HepG2 (cell line): Measurements from ENCODE around the gene CLPTM1L.

Source experiments
- BHLHE40 ChIP-seq: IDR thresholded peaks from 2 replicates; pipeline ENCODE4 v1.6.1; 2011; ENCODE audit warnings: low read length, improper control_type of control experiment
- KLF12 ChIP-seq: sonication (generic); formaldehyde crosslinking; IDR thresholded peaks from 2 replicates; pipeline ENCODE4 v1.4.0; 2020; ENCODE audit warnings: missing genetic modification reagents, borderline replicate concordance
- NR2F6 ChIP-seq, 2 experiments: IDR thresholded peaks; 2 replicates each; pipeline ENCODE4 v1.6.1; 2016; ENCODE audit warnings: antibody characterized with exemption in 1 of 2, mild to moderate bottlenecking in 1 of 2
- RAD21 ChIP-seq: fragments of 450-650 bp; formaldehyde crosslinking; IDR thresholded peaks from 2 replicates; pipeline ENCODE4 v1.5.0; 2020; ENCODE audit warnings: mild to moderate bottlenecking
- RFXANK ChIP-seq: IDR thresholded peaks from 2 replicates; pipeline ENCODE4 v1.6.1; 2016
- RXRB ChIP-seq: IDR thresholded peaks from 2 replicates; pipeline ENCODE4 v1.6.1; 2016; ENCODE audit warnings: borderline replicate concordance, missing genetic modification reagents, missing compliant biosample characterization
- SMAD3 ChIP-seq: sonication (generic); formaldehyde crosslinking; IDR thresholded peaks from 2 replicates; pipeline ENCODE4 v1.4.0; 2020; ENCODE audit warnings: missing genetic modification reagents
- SP2 ChIP-seq: sonication (generic); formaldehyde crosslinking; IDR thresholded peaks from 2 replicates; pipeline ENCODE4 v1.5.1; 2020; ENCODE audit warnings: mild to moderate bottlenecking, missing genetic modification reagents
- TCF7L2 ChIP-seq: IDR thresholded peaks from 2 replicates; pipeline ENCODE4 v1.6.1; 2011; ENCODE audit warnings: mild to moderate bottlenecking, low read depth, low read length, moderate library complexity
- ZFP36 ChIP-seq: fragments of 150-350 bp; IDR thresholded peaks from 2 replicates; pipeline ENCODE4 v1.6.1; 2018; ENCODE audit warnings: borderline replicate concordance, low read length, low read depth; ENCODE audit not compliant: partially characterized antibody
- ZNF121 ChIP-seq: sonication (generic); formaldehyde crosslinking; IDR thresholded peaks from 2 replicates; pipeline ENCODE4 v1.5.0; 2020; ENCODE audit warnings: mild to moderate bottlenecking, missing genetic modification reagents
- TF ChIP-seq, protein P1 (sequence below): sonication (generic); formaldehyde crosslinking; IDR thresholded peaks from 2 replicates; pipeline ENCODE4 v1.4.0; 2020; ENCODE audit warnings: missing genetic modification reagents
- TF ChIP-seq, protein P2 (sequence below): sonication (generic); formaldehyde crosslinking; IDR thresholded peaks from 2 replicates; pipeline ENCODE4 v1.5.1; 2020; ENCODE audit warnings: mild to moderate bottlenecking, missing genetic modification reagents

DNA sequence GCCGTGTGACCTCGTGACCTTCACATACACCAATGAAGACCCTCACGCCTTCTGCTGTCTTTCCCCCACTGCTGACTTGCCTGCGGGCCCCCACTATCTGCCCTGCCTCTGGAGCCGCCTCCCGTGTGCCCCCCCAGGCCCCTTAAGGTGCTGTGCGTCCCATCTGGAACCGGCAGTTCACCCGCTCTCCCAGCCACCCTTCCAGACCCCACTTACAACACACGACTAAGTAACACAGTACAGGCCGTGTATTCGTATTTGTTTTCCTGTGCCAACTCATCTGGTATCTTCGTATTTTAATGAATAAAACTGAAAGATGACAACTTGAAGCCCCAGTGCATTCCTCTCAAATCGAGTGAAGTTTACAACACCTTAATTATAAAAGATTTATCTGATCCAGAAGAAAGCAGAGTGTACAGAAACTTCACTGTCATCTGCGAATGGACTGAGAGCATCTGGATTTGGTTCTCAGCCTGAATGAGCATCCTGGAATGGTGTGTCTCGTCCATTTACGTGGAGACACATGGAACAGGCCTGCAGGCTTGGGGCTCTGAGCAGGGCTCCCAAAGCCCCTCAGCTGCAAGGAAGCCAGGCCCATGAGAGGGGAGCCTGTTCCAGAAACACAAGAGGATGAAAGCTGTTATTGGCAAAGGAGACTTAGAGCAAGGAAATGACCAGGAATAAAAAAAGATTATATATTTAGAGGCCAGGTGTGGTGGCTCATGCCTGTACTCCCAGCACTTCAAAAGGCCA is 28.1 kb downstream of the CLPTM1L start:
- TF ChIP-seq, protein P1, sequence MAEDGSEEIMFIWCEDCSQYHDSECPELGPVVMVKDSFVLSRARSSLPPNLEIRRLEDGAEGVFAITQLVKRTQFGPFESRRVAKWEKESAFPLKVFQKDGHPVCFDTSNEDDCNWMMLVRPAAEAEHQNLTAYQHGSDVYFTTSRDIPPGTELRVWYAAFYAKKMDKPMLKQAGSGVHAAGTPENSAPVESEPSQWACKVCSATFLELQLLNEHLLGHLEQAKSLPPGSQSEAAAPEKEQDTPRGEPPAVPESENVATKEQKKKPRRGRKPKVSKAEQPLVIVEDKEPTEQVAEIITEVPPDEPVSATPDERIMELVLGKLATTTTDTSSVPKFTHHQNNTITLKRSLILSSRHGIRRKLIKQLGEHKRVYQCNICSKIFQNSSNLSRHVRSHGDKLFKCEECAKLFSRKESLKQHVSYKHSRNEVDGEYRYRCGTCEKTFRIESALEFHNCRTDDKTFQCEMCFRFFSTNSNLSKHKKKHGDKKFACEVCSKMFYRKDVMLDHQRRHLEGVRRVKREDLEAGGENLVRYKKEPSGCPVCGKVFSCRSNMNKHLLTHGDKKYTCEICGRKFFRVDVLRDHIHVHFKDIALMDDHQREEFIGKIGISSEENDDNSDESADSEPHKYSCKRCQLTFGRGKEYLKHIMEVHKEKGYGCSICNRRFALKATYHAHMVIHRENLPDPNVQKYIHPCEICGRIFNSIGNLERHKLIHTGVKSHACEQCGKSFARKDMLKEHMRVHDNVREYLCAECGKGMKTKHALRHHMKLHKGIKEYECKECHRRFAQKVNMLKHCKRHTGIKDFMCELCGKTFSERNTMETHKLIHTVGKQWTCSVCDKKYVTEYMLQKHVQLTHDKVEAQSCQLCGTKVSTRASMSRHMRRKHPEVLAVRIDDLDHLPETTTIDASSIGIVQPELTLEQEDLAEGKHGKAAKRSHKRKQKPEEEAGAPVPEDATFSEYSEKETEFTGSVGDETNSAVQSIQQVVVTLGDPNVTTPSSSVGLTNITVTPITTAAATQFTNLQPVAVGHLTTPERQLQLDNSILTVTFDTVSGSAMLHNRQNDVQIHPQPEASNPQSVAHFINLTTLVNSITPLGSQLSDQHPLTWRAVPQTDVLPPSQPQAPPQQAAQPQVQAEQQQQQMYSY (CRISPR knock-in tag) = no peak
- no peak for TF ChIP-seq BHLHE40
- no peak for TF ChIP-seq KLF12 (CRISPR knock-in tag)
- TF ChIP-seq, protein P2, sequence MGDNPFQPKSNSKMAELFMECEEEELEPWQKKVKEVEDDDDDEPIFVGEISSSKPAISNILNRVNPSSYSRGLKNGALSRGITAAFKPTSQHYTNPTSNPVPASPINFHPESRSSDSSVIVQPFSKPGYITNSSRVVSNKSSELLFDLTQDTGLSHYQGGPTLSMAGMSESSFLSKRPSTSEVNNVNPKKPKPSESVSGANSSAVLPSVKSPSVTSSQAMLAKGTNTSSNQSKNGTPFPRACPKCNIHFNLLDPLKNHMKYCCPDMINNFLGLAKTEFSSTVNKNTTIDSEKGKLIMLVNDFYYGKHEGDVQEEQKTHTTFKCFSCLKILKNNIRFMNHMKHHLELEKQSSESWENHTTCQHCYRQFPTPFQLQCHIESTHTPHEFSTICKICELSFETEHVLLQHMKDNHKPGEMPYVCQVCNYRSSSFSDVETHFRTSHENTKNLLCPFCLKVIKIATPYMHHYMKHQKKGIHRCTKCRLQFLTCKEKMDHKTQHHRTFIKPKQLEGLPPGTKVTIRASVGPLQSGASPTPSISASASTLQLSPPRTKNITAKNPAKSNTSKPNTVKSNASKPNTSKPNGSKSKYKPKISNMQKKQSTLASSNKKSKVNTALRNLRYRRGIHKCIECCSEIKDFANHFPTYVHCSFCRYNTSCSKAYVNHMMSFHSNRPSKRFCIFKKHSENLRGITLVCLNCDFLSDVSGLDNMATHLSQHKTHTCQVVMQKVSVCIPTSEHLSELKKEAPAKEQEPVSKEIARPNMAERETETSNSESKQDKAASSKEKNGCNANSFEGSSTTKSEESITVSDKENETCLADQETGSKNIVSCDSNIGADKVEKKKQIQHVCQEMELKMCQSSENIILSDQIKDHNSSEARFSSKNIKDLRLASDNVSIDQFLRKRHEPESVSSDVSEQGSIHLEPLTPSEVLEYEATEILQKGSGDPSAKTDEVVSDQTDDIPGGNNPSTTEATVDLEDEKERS = no peak
- TF ChIP-seq SP2 (CRISPR knock-in tag) = no peak
- TF ChIP-seq RXRB (CRISPR knock-in tag) = no peak
- no peak for TF ChIP-seq SMAD3 (CRISPR knock-in tag)
- no peak for TF ChIP-seq ZFP36
- TF ChIP-seq RAD21 = no peak
- TF ChIP-seq TCF7L2 = no peak
- TF ChIP-seq NR2F6 (IDR thresholded peaks at IDR 0.05) = peak; percentile 4; the same call in 1 of the 2 replicates
- TF ChIP-seq NR2F6 (CRISPR knock-in tag; IDR thresholded peaks at IDR 0.05) = no peak
- no peak for TF ChIP-seq ZNF121 (CRISPR knock-in tag)
- no peak for TF ChIP-seq RFXANK (CRISPR knock-in tag)
